NCI-H2196 treated with DMSO at 0.1 percent for 48 hours (cell line): Measurements from ENCODE around the gene CHKB.
A peak's percentile ranks its signal among the peaks of the same experiment; 100 is the strongest.

Experiments
- DNase-seq: peaks from one replicate; lab custom pipeline; 2025; ENCODE audit not compliant: unreplicated experiment; lab: John Stamatoyannopoulos, UW

CHKB gene

DNA sequence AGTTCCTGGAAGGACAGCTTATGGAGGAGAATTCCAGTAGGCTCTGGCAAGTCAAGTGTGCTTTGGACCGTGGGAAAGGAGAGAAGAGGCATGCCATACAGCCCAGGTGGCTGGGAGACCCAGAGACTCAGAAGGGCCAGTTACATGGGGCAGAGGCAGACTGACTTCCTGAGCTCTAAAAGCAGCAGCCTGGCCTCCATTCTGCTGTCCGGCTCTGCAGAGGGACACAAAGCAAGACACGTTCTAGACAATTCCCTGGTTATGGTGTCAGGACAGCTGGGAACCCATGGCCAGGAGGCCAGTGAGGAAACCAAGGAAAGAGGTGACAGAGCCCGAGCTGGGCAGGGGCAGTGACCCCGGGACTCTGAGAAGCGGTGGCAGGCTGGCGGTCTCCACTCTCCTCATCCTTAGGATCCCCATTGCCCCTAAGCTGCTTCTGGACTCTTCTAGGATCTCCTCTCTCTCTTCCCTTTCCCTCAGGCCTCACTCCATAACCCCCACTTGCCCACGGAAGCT is 7.2 kb downstream of the CHKB start:
- no peak for DNase-seq

GRCh38 chr22:50574383-50574755 is 8.3 kb downstream of the CHKB start:
- DNase-seq: no peak

DNA sequence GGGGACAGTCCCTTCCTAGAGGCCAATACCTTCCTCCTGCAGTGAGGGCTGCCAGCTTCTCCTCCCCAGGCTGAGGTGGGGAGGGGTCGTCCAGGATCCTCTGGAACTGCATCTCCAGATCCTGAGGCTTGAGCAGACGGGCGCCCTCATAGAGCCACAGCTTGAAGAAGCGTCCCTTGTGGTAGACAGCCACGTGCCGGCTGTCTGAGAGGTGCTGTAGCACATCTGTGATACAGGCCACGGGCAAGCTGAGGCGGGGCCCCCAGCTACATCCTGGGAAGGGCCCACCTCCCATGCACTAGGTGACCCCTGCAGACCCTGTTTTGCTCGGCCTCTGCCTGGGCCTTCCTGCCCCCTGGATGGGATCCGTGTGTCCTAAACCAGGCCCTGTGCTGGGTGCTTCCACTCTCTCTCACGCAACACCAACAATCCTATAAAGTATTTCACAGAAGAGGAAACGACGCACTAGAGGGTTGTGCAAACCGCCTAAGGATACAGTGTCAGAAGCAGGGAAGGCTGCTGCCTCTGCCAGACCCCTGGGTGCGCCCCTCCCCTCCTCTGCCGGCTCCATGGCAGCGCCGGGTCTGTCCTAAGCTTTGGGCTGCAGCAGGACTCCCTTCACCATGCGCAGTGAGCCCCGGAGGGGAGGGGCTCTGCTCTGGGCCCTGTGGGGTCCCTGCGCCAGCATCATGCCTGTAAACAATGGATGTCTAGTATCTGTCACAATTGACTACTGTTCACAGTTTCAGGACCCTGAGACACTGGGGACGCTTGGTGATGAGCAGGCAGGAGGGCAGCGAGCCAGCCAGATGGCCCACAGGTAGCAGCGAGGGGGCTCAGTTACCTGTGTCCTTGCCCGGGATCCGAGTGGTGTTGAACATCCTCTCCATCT is 8.9 kb downstream of the CHKB start:
- DNase-seq: no peak

DNA sequence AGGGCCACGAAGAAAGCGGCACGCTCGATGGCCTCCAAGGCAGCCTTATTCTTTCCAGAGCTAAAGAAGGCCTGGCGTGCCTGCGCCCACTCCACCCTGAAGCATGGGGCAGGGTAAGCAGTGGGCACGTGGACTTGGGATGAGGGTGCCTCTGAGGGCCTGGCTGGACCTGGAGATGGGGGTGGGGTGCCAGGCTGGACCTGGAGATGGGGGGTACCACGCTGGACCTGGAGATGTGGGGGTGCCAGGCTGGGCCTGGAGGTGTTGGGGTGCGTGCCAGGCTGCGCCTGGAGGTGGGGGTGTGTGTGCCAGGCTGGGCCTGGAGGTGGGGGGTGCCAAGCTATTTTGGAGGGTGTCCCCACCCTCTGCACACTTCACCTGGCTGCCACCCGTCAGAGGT is 9.7 kb downstream of the CHKB start:
- no peak for DNase-seq

DNA sequence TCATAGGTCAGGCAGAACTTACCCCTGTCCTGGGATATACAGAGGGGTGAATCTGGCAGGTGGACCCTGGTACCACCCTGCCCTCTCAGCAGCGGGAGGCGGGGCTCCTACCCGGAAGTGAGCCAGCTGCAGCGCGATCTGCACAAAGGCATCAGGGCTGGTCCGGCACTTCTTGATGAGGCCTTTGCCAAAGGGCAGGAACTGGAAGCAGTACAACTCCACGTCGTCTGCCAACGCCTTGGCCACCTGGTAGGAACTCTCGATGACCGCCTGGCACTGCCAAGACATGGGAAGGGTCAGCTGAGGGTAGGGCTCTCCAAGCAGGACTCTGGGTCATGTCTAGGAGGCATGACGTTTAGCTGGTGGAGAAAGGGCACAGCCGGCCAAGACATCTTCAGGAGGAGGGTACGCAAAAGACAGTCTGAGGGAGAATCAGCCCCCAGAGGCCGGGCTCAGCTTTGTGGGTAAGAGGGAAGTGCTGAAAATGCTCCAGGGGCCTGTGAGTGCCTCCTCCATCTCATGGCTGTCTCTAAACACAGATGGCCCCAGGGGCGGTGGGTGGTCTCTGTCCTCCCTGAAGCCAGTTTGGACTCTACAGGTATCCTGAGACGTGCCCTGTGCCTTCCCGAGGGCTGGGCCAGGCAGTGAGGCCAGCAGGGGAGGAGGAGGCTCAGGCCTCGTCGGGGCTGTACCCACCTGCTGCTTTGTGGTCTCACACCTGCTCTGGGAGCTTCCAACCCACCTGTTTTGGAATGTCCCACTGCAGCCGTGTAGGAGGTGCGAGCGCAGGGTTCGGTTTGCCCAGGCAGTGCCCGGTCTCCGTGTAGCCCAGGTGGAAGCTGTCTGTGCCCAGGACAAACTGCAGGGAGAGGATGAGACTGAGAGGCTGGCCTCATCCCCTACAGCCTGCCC is 11.1 kb downstream of the CHKB start:
- no peak for DNase-seq

GRCh38 chr22:50570861-50571260 is 11.8 kb downstream of the CHKB start:
- no peak for DNase-seq

DNA sequence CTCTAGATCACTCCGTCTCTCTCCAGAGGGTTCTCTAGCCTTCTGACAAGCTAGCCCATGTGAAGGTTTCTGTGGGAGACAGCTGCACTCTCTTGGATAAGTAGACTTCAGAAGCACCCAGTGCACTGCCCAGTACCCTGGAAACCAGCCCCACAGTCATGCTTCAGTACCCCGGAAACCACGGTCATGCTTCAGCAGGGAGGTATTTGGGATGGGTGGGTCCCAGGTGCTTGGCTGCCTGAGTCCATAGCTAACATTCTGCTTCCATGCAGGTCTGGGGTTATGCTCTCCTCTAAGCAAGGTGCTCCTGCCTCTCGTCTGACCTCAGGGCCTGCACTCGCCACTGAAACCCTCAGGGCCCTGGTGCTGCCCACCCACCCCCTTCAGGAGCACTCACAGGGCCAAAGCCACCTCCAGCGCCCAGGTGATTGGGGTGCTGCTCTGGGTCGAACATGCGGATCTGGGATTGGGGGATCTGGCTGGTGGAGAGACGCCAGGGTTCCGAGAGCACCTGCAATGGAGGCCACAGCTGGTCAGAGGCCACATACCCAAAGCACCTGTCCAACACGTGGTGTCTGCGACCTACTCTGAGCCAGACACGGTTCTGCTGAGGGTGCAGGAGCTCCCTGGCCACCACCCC is 12.6 kb downstream of the CHKB start:
- no peak for DNase-seq

GRCh38 chr22:50569041-50569459 is 13.6 kb downstream of the CHKB start:
- no peak for DNase-seq

DNA sequence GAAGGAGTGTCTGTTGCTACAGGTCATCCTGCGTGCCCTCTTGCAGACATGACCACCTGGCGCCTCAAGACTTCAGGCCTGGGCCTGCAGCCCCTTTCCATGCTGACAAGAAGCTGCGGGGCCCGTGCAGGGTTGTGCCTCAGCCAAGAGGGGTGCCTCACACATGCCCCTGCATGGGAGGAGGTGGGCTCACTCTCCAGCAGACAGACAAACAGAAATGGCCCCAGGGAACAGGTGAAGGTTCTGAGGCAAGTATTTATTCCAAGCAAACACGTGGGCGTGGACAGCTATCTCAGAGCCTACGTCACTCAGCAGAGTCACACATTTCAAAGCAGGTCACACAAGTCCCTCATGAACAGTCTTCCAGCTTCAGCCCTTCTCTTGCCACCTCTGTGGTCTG is 14.0 kb downstream of the CHKB start:
- DNase-seq: no peak

GRCh38 chr22:50567721-50568252 is 14.9 kb downstream of the CHKB start:
- DNase-seq: no peak

DNA sequence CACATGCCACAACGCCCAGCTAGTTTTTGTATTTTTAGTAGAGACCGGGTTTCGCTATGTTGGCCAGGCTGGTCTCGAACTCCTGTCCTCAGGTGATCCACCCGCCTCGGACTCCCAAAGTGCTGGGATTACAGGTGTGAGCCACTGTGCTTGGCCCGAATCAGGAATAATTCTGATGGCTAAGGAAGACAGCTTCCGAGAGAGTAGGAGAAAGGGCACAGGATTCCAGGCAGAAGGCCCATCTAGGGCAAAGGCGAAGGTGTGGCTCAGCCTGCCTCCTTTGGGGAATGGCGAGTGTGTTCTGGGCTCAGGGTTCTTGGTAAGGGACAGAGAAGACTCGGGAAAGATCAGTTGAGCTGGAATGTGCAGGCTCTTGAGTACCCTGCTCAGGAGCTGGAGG is 18.4 kb downstream of the CHKB start:
- no peak for DNase-seq

DNA sequence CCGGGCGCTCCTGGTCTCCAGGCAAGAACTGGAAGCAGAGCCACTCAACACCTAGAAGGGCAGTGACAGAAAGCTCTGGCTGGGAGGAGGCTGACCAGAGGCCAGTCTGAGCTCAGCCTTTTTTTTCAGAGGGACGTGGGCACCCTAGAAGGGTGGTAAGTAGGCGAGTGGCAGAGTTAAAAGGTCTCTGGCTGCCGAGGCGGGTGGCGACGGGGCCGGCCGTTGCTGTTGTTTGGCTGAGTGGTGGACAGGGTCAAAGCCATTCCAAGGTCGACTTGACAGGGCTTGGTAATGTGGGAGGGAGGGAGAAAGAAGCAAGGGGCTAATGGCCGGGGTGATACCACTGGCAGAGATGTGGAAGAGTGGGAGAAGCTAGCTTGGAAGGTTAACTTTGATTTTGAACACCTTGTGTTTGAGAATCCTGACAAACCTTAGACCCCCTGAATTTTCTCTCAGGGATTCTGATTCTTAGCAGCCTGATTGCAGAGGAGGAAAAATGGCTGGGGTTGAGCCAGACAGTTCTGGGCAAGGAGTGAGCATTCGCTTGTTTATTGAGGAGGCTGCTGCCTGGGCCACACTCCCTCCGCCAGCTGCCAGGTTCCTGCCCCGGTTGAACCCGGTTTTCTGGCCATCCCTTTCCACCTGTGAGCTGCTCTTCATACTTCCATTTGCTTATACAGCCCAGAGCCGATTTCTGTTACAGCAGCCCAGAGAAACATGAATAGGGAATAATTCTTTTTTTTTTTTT is 19.1 kb downstream of the CHKB start:
- DNase-seq: no peak

DNA sequence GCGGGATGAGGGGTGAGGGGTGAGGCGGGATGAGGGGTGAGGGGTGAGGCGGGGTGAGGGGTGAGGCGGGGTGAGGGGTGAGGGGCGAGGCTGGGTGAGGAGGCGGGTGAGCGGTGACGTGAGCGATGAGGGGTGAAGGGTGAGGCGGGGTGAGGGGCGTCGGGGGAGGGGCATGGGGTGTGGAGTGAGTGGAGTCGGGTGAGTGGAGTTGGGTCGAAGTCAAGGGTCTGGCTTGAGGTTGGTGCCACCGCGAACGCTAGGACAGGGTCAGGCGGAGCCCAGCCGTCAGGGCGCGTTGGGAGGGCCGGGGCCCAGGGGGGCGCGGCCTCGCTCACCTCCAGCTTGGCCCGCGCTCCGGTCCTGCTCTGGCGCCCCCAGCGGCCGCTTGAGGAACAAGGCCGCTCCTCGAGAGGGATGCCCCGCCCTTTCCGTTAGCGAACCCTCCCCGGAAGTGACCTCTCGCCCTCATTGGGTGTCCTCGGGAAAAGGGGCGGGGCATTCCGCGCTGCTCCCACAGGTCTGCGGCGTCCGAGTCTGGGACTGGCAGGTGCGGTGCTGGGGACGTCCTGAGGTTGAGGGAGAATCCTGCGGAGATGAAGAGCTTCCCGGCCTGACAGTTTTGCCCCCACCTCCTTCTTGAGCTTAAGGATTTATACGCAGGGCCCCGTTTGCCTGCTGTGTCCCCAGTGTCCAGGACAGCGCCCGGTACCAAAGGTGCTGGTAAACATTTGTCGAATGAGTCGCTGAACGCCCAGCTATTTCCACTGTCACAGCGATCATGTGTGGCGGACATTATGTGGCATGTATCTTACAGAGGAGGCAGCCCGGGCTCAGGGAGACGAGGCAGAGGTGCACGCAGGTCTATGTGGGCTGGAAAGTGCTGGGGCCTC is 19.9 kb downstream of the CHKB start, which contains the start of gene SYCE3:
Gene SYCE3 (minus strand): TSS at position 397 of the 890 bp plus-strand sequence. CDS start 6,514 bp downstream, outside the sequence.
- peak; percentile 66 for DNase-seq

DNA sequence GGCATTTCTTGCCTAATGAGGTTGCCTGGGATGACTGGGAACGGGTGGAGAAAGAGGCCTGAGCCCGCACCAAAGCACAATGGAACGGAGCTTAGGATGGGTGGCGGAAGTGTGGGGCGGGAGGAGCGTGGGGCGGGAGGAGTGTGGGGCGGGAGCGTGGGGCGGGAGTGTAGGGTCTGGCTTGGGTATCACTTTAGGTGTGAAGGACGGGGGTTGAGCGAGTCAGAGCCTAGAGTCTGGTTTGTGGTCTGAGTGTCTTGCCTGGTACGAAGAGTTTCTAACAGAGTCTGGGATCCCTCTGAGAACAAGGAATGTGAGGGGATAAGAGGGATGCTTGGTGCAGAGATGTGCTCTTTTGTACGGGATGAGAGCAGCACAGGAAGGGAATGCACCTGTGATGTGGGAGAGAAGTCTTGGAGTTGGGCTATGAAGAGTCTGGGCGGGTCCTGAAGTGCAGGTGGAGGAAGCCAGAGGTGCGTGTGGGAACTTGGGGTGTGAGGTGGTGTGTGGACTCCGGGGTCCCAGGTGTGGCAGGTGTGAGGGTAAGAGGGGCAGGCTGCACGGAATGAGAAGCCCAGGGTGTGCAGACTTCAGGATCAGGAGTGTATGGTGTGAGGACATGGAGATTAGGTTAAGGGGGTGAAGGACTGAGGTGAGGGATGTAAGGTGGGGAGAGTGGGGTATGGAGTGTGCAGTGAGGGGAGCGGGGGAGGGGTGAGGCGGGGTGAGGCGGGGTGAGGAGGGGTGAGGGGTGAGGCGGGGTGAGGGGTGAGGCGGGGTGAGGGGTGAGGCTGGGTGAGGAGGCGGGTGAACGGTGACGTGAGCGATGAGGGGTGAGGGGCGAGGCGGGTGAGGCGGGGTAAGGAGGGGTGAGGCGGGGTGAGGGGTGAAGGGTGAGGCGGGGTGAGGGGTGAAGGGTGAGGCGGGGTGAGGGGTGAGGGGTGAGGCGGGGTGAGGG is 21.0 kb downstream of the CHKB start:
- no peak for DNase-seq

DNA sequence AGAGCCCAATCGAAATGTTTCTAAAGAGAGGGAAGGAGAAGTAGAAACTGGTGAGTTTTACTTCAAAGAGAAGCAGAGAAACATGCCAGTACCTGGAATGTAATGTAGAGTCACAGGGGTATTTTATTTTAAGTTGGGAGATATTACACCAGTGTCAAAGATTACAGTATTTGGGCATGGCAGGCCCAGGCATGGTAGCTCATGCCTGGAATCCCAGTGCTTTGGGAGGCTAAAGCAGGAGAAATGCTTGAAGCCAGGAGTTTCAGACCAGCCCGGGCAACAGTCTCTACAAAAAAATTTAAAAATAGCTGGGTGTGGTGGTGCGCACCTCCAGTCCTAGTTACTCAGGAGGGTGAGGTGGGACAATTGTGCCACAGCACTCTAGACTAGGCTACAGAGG is 22.6 kb downstream of the CHKB start:
- no peak for DNase-seq

GRCh38 chr22:50556703-50557102 is 25.9 kb downstream of the CHKB start:
- DNase-seq: no peak

DNA sequence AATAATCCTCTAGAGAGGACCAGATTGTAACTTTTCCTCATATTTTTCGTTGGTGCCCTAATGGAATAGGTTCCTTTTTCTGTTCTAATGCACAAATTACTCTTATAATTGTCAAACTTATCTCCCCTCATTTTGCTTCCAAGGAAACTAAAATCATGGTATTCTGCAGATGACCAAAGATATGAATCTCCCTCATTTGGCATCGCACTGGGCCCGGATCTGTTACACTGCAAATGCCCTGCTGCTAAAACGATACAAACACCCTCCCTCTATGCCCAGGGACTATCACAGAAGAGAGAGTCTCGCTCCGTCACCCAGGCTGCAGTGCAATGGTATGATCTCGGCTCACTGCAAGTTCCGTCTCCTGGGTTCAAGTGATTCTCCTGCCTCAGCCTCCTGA is 29.3 kb downstream of the CHKB start:
- no peak for DNase-seq

DNA sequence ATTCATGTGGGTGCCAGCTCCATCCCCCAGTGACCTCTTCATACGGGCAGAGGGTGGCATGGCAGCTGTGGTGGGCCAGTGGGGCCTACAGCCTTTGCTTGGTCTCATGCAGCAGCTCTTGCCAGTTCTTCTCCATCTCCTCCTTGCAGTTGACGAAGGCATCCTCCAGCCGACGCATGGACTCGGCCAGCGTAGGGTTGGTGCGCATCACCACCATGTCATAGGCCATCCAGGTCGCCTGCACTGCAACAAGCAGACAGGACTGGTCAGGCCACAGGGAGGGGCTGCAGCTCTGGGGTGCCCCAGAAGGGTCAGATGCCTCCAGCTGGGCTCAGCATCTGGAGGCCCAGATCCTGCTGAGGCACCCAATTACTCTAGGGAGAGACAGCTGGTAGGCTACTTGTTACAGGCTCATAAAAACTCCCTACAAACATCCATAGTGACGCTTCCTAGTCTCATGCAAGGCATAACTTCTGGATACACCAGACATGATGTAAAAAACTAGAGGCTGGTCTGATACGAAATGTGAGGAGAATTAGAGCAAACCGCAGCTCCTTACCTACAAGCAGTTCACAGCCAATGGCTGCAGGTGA is 31.4 kb downstream of the CHKB start:
- no peak for DNase-seq
